ENCODE results near the gene RNU6-9. TPM values are rescaled to one million over a fixed set of nuclear protein-coding genes. Genes with fewer than 3 reads are reported as not detected.
"Not testable (repeated sequence)": the region's sequence is repeated elsewhere in the genome, so short reads cannot be mapped to it uniquely, and the experiment has no call there.

The RNU6-9 gene
- total and polyA plus RNA-seq, 2 donors, result not detected

DNA sequence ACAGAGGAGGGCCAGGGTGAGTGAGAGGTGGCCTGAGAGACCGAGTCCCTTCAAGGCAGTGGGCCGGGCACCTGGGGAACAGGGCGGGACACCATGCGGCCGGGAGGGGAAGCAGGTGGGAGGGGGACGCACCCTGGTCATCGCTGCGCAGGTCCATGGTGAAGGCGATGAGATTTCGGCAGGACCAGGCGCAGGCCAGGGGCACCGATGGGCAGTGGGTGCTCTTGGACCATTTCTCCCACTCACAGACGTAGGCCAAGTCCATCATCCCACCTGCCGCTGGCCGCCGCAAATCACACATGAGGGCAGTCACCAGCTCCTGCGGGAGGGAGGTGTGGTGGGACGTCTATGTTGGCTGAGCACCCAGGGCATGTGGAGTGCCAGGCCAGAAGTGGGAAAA, 2.5 kb upstream of the RNU6-9 start:
- Histone ChIP-seq H3K36me3 (ENCODE audit: insufficient read depth) (peaks cover 2% of the 10 kb centered on the region), H3K4me1 (ENCODE audit: insufficient read depth) (no peaks in the 10 kb centered on the region), H3K27ac (ENCODE audit: low read depth) (no peak overlapping the region), H3K4me3 (ENCODE audit: low read depth, low read length) (no peak overlapping the region)
- DNase-seq (ENCODE audit: extremely low spot score), result no peak
- 91% methylated on average over 18 of the region's 18 CpGs for WGBS

DNA sequence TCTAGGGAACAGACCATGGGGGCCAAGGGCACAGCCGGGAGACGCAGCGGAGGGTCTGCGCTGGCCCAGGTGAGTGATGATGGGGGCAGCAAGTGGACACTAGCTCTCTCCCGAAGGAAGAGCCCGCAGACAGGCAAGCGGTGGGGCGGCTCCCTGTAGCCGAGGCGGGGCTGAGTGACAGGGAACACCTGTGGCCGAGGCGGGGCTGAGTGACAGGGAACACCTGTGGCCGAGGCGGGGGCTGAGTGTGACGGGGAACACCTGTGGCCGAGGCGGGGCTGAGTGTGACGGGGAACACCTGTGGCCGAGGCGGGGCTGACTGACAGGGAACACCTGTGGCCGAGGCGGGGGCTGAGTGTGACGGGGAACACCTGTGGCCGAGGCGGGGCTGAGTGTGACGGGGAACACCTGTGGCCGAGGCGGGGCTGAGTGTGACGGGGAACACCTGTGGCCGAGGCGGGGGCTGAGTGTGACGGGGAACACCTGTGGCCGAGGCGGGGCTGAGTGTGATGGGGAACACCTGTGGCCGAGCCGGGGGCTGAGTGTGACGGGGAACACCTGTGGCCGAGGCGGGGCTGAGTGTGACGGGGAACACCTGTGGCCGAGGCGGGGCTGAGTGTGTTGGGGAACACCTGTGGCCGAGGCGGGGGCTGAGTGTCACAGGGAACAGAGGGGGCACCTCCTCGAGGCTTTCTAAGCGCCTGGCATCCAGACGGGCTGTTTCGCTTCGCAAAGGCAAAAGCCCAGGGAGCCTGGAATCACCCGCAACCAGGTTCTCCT, 1.7 kb upstream of the RNU6-9 start:
- not testable (repeated sequence) for H3K4me1 ChIP-seq (ENCODE audit: insufficient read depth); DNase-seq (ENCODE audit: extremely low spot score); H3K27ac ChIP-seq (ENCODE audit: low read depth); H3K36me3 ChIP-seq (ENCODE audit: insufficient read depth)
- H3K4me3 ChIP-seq (ENCODE audit: low read depth, low read length), result peak overlapping the region; percentile 91
- 49% methylated on average over 47 of the region's 50 CpGs for WGBS

DNA sequence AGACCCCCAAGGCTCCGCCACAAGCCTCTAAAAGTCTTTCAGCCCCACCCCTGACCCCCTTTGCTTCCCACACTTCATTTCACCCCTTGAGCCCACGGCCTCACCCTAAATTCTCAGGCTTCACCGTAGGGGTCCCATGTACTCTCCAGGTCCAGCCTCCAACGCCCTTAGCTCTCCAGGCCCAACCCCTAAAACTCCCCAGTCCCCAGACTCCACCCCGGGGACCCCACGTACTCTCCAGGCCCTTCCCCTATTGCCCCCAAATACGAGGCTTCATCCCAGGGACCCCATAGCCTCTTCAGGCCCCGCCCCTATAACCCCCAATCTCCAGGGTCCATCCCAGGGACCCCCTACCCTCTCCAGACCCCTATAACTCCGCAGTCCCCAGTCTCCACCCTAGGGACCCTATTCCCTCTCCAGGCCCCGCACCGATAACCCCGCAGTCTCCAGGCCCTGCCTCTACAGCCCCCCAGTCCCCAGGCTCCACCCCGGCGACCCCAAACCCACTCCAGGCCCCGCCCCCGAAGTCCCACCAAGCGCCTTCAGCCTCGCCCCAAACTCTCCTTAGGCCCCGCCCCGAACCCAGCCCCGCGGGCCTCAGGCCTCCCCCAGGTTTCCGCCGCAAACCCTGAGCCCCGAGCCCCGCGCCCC, 916 bp upstream of the RNU6-9 start:
- WGBS, result 5% methylated on average over 25 of the region's 27 CpGs
- H3K36me3 ChIP-seq (ENCODE audit: insufficient read depth), result no peaks in the 10 kb centered on the region
- peak overlapping the region; percentile 53 for H3K27ac ChIP-seq (ENCODE audit: low read depth)
- H3K4me3 ChIP-seq (ENCODE audit: low read depth, low read length), result peak overlapping the region; percentile 91
- DNase-seq (ENCODE audit: extremely low spot score), result no peak
- no peaks in the 10 kb centered on the region for H3K4me1 ChIP-seq (ENCODE audit: insufficient read depth)

DNA sequence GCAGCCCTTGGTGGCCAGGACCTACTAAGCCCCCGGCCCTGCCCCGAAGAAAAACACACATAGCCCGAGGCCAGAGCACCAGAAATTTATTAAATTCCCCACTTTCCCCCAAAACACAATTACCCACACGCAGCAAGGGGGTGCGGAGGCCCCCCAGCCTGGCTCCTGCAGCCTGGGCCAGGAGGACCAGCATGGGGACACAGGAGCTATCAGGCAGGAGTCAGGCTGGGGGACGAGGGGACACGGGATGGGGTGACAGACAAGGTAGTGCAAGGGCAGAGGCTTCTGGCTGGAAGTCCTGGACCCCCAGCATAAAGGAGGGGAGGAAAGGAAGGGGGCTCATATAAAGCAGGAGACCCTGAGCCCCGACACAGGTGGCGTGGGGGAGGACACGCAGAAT, 3.1 kb downstream of the RNU6-9 start:
- H3K36me3 ChIP-seq (ENCODE audit: insufficient read depth), result peaks cover 3% of the 10 kb centered on the region
- H3K4me1 ChIP-seq (ENCODE audit: insufficient read depth), result no peaks in the 10 kb centered on the region
- no peak overlapping the region for H3K27ac ChIP-seq (ENCODE audit: low read depth)
- no peak for DNase-seq (ENCODE audit: extremely low spot score)
- 94% methylated on average over 10 of the region's 10 CpGs for WGBS
- H3K4me3 ChIP-seq (ENCODE audit: low read depth, low read length), result no peak overlapping the region

DNA sequence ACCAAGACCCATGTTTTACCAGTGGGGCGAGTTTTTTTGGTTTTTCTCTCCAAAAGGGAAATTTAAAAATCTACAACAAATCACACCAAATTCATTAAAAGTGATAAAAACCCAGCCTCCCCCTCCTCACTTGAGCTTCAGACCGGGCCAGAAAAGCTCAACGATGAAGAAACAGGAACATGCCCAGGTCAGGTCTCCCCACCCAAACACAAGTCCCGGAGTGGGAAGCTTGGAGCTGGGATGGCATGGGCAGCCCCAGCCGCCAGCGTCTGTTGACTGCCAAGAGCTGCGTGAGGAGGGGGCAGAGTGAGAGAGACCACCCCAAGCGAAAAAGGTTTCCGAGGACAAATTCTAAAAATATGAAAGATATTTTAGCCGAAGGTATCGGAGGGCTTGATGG, 3.7 kb downstream of the RNU6-9 start:
- H3K27ac ChIP-seq (ENCODE audit: low read depth), result no peak overlapping the region
- no peak for DNase-seq (ENCODE audit: extremely low spot score)
- WGBS, result 92% methylated on average over 11 of the region's 11 CpGs
- H3K4me3 ChIP-seq (ENCODE audit: low read depth, low read length), result no peak overlapping the region
- H3K36me3 ChIP-seq (ENCODE audit: insufficient read depth), result peaks cover 3% of the 10 kb centered on the region
- no peaks in the 10 kb centered on the region for H3K4me1 ChIP-seq (ENCODE audit: insufficient read depth)

DNA sequence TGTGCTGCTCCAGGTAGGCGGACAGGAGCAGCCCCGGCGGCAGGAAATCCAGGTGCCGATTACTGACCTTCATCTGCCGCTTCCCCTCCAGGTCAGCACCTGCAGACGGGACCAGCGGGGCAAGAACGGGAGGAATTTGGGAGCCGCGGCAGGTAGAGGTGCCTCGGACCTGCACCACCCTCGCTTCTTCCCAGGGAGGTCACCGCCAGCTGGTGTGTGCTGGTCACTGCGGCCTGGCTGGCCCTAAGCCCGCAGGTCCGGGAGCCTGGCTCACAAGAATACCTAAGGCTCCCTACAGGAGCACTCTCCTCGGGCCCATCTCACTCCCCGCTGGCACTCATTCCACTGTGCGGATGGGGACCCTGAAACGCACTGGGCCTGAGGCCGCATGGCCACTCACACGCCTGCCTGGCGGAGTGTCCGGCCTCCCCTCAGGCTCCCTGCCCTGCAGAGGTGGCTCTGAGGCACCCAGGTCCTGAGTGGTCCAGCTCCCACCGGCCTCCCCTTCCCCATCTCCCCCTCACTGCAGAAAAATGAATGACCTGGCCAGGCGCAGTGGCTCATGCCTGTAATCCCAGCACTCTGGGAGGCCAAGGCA, 4.3 kb downstream of the RNU6-9 start:
- peaks cover 3% of the 10 kb centered on the region for H3K36me3 ChIP-seq (ENCODE audit: insufficient read depth)
- 91% methylated on average over 26 of the region's 26 CpGs for WGBS
- H3K4me3 ChIP-seq (ENCODE audit: low read depth, low read length), result no peak overlapping the region
- DNase-seq (ENCODE audit: extremely low spot score), result no peak
- no peak overlapping the region for H3K27ac ChIP-seq (ENCODE audit: low read depth)
- H3K4me1 ChIP-seq (ENCODE audit: insufficient read depth), result no peaks in the 10 kb centered on the region

DNA sequence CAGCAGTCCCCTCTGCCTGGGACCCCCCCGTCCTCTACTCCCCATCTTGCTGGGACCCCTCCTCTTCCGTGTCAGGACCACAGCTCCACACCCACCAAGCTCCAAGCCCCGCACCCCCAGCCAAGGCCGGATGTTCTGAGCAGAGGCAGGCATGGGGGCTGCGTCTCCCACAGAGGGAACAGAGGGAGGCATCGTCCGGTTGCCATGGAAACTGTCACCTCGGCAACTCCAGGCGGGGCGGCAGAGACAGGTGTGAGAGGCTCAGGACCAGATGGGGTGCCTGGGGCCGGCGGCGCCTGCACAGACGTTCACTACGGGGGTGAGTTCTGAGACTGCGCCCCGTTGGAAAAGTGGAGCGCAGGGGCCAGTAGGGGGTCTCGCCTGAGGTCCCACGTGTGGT, 5.4 kb downstream of the RNU6-9 start:
- no peak overlapping the region for H3K27ac ChIP-seq (ENCODE audit: low read depth)
- WGBS, result 77% methylated on average over 20 of the region's 20 CpGs
- H3K36me3 ChIP-seq (ENCODE audit: insufficient read depth), result peaks cover 3% of the 10 kb centered on the region
- no peaks in the 10 kb centered on the region for H3K4me1 ChIP-seq (ENCODE audit: insufficient read depth)
- DNase-seq (ENCODE audit: extremely low spot score), result no peak
- H3K4me3 ChIP-seq (ENCODE audit: low read depth, low read length), result no peak overlapping the region

DNA sequence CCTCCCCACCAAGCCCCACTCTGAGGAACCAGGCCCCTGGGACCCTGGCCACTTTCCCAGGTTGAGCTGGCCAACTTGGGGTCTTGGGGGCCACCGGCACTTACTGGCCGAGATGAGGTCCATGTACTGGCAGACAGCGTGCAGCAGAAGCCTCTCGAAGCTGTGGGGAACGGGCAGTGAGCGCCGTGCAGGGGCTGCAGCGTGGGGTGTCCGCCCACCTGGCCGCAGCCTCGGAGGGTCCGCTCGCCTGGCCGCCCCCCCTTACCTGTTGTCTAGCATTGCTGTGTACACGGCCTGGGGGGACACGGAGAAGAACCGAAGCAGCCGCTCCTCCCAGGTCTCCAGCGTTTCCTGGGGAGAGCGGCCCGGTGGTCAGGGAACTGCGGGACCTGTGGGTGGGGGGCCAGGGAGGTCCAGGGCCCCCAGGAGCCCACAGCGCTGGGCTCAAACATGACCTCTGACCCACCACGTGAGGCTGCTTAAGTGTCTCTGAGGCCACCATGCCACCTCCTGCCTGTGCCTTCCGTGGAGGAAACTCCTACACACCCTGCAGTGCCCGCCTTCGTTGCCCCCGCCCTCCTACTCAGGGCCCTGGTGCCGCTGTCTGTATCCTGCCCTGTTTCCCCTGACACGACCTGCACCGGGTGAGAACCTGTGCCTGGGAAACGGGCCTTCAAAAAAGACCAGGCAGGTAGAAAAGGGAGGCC, 6.2 kb downstream of the RNU6-9 start:
- no peak overlapping the region for H3K27ac ChIP-seq (ENCODE audit: low read depth)
- no peaks in the 10 kb centered on the region for H3K4me1 ChIP-seq (ENCODE audit: insufficient read depth)
- no peak for DNase-seq (ENCODE audit: extremely low spot score)
- WGBS, result 90% methylated on average over 32 of the region's 32 CpGs
- H3K36me3 ChIP-seq (ENCODE audit: insufficient read depth), result peaks cover 3% of the 10 kb centered on the region
- no peak overlapping the region for H3K4me3 ChIP-seq (ENCODE audit: low read depth, low read length)

DNA sequence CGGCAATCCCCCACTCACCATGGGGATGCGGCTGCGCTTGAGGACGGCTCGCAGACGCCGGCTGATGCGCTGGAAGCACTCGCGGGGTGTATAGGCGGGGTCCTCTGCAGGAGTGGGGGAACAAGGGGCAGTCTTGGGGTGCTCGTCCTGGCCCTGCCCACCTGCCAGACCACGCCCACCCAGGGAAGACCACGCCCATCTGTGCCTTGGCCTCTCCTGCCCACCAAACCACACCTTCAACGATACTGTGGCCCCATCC, 6.7 kb downstream of the RNU6-9 start:
- H3K4me3 ChIP-seq (ENCODE audit: low read depth, low read length), result no peak overlapping the region
- H3K27ac ChIP-seq (ENCODE audit: low read depth), result no peak overlapping the region
- WGBS, result 92% methylated on average over 15 of the region's 15 CpGs
- H3K4me1 ChIP-seq (ENCODE audit: insufficient read depth), result no peaks in the 10 kb centered on the region
- H3K36me3 ChIP-seq (ENCODE audit: insufficient read depth), result peaks cover 3% of the 10 kb centered on the region
- DNase-seq (ENCODE audit: extremely low spot score), result no peak

DNA sequence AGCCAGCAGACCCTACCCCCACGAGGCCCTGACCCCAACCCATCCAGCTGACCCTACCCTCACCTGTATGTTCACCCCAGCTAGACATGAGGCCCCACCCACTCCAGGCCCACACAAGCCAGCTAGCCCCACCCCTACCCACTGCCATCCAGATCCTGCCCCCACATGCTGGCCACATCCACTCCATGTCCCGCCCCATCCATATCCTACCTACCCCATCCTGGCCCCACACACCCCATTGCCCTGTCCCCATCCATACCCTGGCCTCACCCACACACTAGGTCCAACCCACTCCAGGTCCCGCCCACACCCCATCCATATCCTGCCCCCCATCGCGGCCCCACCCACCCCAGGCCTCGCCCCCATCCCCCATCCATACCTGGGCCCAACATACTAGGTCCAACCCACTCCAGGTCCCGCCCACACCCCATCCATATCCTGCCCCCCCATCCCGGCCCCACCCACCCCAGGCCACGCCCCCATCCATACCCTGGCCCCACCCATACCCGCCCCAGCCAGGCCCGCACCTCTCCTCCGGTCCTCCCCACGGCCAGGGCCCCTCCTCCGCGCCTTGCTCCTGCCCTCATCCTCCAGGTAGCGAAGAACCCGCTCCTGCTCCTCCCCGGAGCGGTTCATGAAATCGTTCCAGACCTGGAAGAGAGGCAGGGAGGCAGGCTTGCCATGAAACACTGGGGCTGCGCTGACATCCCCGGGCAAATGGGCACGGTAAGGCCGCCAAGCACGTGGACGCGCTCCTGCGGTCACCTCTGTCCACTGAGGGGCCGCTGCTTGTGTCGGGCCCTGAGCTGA, 7.2 kb downstream of the RNU6-9 start:
- no peak for DNase-seq (ENCODE audit: extremely low spot score)
- WGBS, result 83% methylated on average over 30 of the region's 30 CpGs
- no peaks in the 10 kb centered on the region for H3K4me1 ChIP-seq (ENCODE audit: insufficient read depth)
- H3K4me3 ChIP-seq (ENCODE audit: low read depth, low read length), result no peak overlapping the region
- H3K27ac ChIP-seq (ENCODE audit: low read depth), result no peak overlapping the region
- H3K36me3 ChIP-seq (ENCODE audit: insufficient read depth), result peaks cover 3% of the 10 kb centered on the region

DNA sequence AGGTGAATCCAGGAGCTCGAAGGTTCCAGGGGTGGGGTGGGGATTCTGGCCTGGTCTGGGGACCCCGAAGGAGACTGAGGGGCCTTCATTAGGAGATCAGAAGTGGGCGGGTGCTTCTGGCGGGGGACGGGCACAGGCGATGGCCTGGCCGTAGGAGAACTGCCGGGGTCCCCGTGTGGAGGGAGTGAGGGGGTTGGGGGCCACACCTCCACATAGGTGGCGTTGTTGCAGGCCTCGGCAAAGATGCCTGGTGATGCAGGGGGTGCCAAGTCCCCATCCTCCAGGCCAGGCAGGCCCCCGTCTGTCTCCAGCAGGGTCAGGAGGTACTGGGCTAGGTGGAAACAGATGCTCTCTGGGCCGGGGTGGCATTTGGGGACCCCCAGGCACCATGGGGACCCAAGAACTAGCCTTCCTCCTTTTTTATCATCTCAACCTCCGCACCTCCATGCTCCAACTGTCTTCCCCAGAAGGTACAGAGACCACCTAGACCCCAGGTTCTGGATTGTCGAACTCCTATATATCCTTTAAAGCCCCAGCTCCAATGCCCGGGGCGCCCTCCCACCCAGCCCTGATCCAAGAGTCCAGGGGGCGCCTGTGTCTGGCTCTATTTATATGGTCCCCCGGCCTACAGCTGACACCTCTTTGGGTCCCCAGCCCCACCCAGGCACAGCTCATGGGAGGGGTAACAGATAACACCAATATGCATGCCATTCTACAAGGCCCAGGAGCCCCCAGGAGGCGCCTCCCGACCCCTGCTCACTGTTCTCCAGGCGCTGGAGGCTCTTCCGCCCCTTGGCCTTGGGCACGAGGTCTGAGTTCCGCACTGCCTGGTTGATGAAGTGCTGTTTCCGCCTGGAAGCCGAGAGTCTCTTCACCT, 8.2 kb downstream of the RNU6-9 start:
- Histone ChIP-seq H3K36me3 (ENCODE audit: insufficient read depth) (peaks cover 3% of the 10 kb centered on the region), H3K27ac (ENCODE audit: low read depth) (no peak overlapping the region), H3K4me3 (ENCODE audit: low read depth, low read length) (no peak overlapping the region), H3K4me1 (ENCODE audit: insufficient read depth) (no peaks in the 10 kb centered on the region)
- WGBS, result 93% methylated on average over 27 of the region's 27 CpGs
- DNase-seq (ENCODE audit: extremely low spot score), result no peak

DNA sequence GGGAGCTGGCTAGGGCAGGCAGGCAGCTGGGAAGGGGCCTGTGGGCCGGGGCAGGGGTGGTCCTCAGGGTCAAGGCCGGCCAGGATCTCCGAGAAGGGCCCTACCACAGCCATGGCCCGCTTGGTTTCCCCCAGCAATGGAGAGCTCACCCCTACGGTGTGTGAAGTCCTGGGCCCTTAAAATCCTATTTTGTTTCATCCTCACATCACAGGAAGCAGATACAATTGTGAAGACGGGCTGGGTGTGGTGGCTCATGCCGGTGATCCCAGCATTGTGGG, 8.7 kb downstream of the RNU6-9 start:
- 85% methylated on average over 7 of the region's 7 CpGs for WGBS
- Histone ChIP-seq H3K36me3 (ENCODE audit: insufficient read depth) (peaks cover 3% of the 10 kb centered on the region), H3K4me1 (ENCODE audit: insufficient read depth) (no peaks in the 10 kb centered on the region), H3K27ac (ENCODE audit: low read depth) (no peak overlapping the region), H3K4me3 (ENCODE audit: low read depth, low read length) (no peak overlapping the region)
- no peak for DNase-seq (ENCODE audit: extremely low spot score)

Data from urinary bladder (tissue), 4 donors.